ENCODE data around the gene RBM20. TPM values are rescaled to one million over a fixed set of nuclear protein-coding genes. Genes with fewer than 3 reads are reported as not detected.
"Not testable (repeated sequence)": the region's sequence is repeated elsewhere in the genome, so short reads cannot be mapped to it uniquely, and the experiment has no call there.

The RBM20 gene
- total and polyA plus RNA-seq, 2 experiments from 2014 or later: 0.05 to 0.17 TPM

GRCh38 chr10:110727785-110728184 lies 83.6 kb downstream of the RBM20 start:
- not testable (repeated sequence) for H3K36me3 Mint-ChIP-seq (ENCODE audit: low read depth); H3F3A ChIP-seq (replicated peaks; ENCODE audit: low read depth); H3K4me3 Mint-ChIP-seq; H3K27ac Mint-ChIP-seq; H3K4me2 ChIP-seq; DNase-seq (ENCODE audit: low spot score); H3K27me3 ChIP-seq (ENCODE audit: insufficient read depth); H3K79me2 ChIP-seq (replicated peaks; ENCODE audit: insufficient read depth); H3K9me3 Mint-ChIP-seq; H4K20me1 ChIP-seq (replicated peaks; ENCODE audit: insufficient read depth); H2AFZ ChIP-seq; ATAC-seq; H3K36me3 ChIP-seq (ENCODE audit: insufficient read depth); H3K4me3 ChIP-seq; H3K9me2 ChIP-seq (ENCODE audit: insufficient read depth); H3K27ac ChIP-seq (ENCODE audit: low read depth); H3K27me3 Mint-ChIP-seq (ENCODE audit: insufficient read depth, low read depth, poor library complexity)
- H3K4me1 ChIP-seq (ENCODE audit: insufficient read depth): peaks cover 21% of the 10 kb centered on the region; the same call in 1 of the 2 replicates
- peaks cover 15% of the 10 kb centered on the region; the same call in 2 of the 3 replicates for H3K4me1 Mint-ChIP-seq

- Mint-ChIP-seq H3K36me3 (ENCODE audit: low read depth) (no peaks in the 10 kb centered on the region), H3K4me3 (no peak overlapping the region), H3K27ac (no peak overlapping the region), H3K27me3 (ENCODE audit: insufficient read depth, low read depth, poor library complexity) (no peaks in the 10 kb centered on the region), H3K9me3 (no peaks in the 10 kb centered on the region), H3K4me1 (peaks cover 12% of the 10 kb centered on the region; the same call in 2 of the 3 replicates)
- H3K4me1 ChIP-seq (ENCODE audit: insufficient read depth): peaks cover 14% of the 10 kb centered on the region; the same call in 1 of the 2 replicates
- no peaks in the 10 kb centered on the region for H3F3A ChIP-seq (replicated peaks; ENCODE audit: low read depth)
- ATAC-seq (no peak), DNase-seq (ENCODE audit: low spot score) (no peak)
- H3K9me2 ChIP-seq (ENCODE audit: insufficient read depth): no peaks in the 10 kb centered on the region
- peak overlapping the region; percentile 85; the same call in 1 of the 2 replicates for H2AFZ ChIP-seq
- H3K4me2 ChIP-seq: no peak overlapping the region
- H4K20me1 ChIP-seq (replicated peaks; ENCODE audit: insufficient read depth): no peaks in the 10 kb centered on the region
- no peaks in the 10 kb centered on the region for H3K27me3 ChIP-seq (ENCODE audit: insufficient read depth)
- no peak overlapping the region for H3K4me3 ChIP-seq
- no peaks in the 10 kb centered on the region for H3K36me3 ChIP-seq (ENCODE audit: insufficient read depth)
- no peak overlapping the region for H3K27ac ChIP-seq (ENCODE audit: low read depth)
- H3K79me2 ChIP-seq (replicated peaks; ENCODE audit: insufficient read depth): no peaks in the 10 kb centered on the region
- no peak for TF ChIP-seq REST (IDR thresholded peaks at IDR 0.05; ENCODE audit: unreplicated experiment)
- TF ChIP-seq NANOG (IDR thresholded peaks at IDR 0.05; ENCODE audit: borderline replicate concordance): no peak
- no peak for TF ChIP-seq ETS1 (IDR thresholded peaks at IDR 0.05)
- TF ChIP-seq STAT1 (IDR thresholded peaks at IDR 0.05; ENCODE audit: unreplicated experiment): no peak
- no peak for TF ChIP-seq JUNB (IDR thresholded peaks at IDR 0.05; ENCODE audit: unreplicated experiment)
- no peak for TF ChIP-seq ZNF462 (CRISPR knock-in tag; IDR thresholded peaks at IDR 0.05)
- no peak for TF ChIP-seq CREB1 (CRISPR knock-in tag; IDR thresholded peaks at IDR 0.05; ENCODE audit: low read depth)
- no peak for TF ChIP-seq EZH2phosphoT487 (IDR thresholded peaks at IDR 0.05; ENCODE audit: unreplicated experiment)
These were observed 86.4 kb downstream of the RBM20 start for GRCh38 chr10:110730345-110731050.

Measured in GM23338 (cell line).